ENCODE results near the gene COL17A1. TPM values are rescaled to one million over a fixed set of nuclear protein-coding genes. Genes with fewer than 3 reads are reported as not detected.

Gene COL17A1
- total RNA-seq, 1 donor from 2014 or later: 10.1 TPM

DNA sequence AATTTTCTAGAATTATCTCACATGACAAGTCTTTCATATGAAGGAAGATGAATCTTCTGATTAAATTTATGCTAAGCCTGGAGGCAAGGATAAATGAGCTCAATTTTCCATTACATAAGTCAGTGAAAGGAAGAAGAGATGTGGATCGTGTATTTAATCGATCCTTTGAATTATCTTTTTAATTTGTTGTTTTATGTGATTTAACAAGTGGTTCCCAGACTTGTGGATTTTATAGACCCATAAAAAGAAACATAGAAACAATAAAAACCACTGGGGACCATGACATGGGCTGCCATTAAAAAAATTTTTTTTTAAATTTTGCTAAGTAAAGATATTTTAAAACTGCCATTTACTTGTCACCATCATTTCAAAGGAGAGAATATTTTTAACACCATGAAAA is 73.8 kb downstream of the COL17A1 start:
- Histone ChIP-seq H3K9me3 (ENCODE audit: insufficient read depth, low read depth, low read length) (no peaks in the 10 kb centered on the region), H3K4me1 (ENCODE audit: insufficient read depth, low read length) (no peaks in the 10 kb centered on the region), H4K20me1 (ENCODE audit: insufficient read depth, low read length) (no peaks in the 10 kb centered on the region), H3K4me3 (ENCODE audit: insufficient read depth, low read depth, low read length) (no peak overlapping the region), H3K27ac (ENCODE audit: low read depth, low read length) (no peak overlapping the region), H3K79me2 (ENCODE audit: insufficient read depth, low read length) (no peaks in the 10 kb centered on the region), H2AFZ (ENCODE audit: low read depth, low read length) (no peak overlapping the region), H3K9ac (ENCODE audit: low read length) (no peak overlapping the region), H3K27me3 (ENCODE audit: insufficient read depth, low read length) (no peaks in the 10 kb centered on the region), H3K4me2 (ENCODE audit: low read length) (no peak overlapping the region), H3K36me3 (ENCODE audit: insufficient read depth, low read length) (no peaks in the 10 kb centered on the region)
- no peaks in the 10 kb centered on the region for H3K36me3 Mint-ChIP-seq (ENCODE audit: low read depth, unreplicated experiment)
- no peak for FAIRE-seq
- no peaks in the 10 kb centered on the region for H3K4me1 Mint-ChIP-seq (ENCODE audit: low read depth, unreplicated experiment)
- DNase-seq (ENCODE audit: low read depth): no peak
- no peaks in the 10 kb centered on the region for H3K9me3 Mint-ChIP-seq (ENCODE audit: unreplicated experiment)
- no peaks in the 10 kb centered on the region for H3K27me3 Mint-ChIP-seq (ENCODE audit: low read depth, unreplicated experiment)
- no peak overlapping the region for H3K27ac Mint-ChIP-seq (ENCODE audit: unreplicated experiment)
- TF ChIP-seq EZH2 (IDR thresholded peaks at IDR 0.05; ENCODE audit: insufficient read depth, low read length): no peak
- TF ChIP-seq, protein P1, sequence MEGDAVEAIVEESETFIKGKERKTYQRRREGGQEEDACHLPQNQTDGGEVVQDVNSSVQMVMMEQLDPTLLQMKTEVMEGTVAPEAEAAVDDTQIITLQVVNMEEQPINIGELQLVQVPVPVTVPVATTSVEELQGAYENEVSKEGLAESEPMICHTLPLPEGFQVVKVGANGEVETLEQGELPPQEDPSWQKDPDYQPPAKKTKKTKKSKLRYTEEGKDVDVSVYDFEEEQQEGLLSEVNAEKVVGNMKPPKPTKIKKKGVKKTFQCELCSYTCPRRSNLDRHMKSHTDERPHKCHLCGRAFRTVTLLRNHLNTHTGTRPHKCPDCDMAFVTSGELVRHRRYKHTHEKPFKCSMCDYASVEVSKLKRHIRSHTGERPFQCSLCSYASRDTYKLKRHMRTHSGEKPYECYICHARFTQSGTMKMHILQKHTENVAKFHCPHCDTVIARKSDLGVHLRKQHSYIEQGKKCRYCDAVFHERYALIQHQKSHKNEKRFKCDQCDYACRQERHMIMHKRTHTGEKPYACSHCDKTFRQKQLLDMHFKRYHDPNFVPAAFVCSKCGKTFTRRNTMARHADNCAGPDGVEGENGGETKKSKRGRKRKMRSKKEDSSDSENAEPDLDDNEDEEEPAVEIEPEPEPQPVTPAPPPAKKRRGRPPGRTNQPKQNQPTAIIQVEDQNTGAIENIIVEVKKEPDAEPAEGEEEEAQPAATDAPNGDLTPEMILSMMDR (IDR thresholded peaks at IDR 0.05; ENCODE audit: insufficient read depth, low read depth, low read length): no peak
- no peak overlapping the region for H3K4me3 Mint-ChIP-seq (ENCODE audit: unreplicated experiment)

DNA sequence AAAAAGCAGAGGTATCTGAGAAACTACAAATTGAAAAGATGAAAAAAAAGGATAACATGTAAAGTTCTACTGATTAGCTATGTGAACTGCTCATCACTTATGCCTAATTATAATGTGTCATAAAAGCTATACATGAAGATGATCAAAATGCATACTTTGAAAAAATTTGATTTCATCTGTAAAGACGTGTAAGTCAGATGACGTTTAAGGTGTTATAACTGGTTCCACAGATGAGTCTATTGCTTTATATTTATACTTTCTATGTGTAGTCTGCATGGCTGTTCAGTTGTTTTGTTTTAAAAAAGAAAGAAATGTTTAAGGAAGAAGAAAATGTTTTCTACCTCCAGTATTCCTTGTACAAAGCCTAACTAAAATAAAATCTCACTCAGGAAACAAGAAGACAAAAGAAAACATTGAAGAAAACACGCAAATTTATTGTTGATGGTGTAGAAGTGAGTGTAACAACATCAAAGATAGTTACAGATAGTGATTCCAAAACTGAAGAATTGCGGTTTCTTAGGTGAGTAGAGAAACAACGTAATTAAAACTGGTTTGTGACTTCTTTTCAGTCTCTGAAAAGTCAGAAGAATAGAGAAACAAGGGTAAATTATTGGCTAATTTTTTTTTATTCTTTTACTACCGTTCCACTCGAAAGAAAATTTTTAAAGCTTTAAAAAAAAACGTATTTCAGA is 80.4 kb downstream of the COL17A1 start:
- FAIRE-seq (no peak), DNase-seq (ENCODE audit: low read depth) (no peak)
- H3K4me1 ChIP-seq (ENCODE audit: insufficient read depth, low read length): no peaks in the 10 kb centered on the region
- no peak overlapping the region for H3K4me3 Mint-ChIP-seq (ENCODE audit: unreplicated experiment)
- H3K4me3 ChIP-seq (ENCODE audit: insufficient read depth, low read depth, low read length): no peak overlapping the region
- no peak overlapping the region for H2AFZ ChIP-seq (ENCODE audit: low read depth, low read length)
- H3K79me2 ChIP-seq (ENCODE audit: insufficient read depth, low read length): no peaks in the 10 kb centered on the region
- no peaks in the 10 kb centered on the region for H3K36me3 Mint-ChIP-seq (ENCODE audit: low read depth, unreplicated experiment)
- H3K9ac ChIP-seq (ENCODE audit: low read length): no peak overlapping the region
- H3K27me3 Mint-ChIP-seq (ENCODE audit: low read depth, unreplicated experiment): no peaks in the 10 kb centered on the region
- no peaks in the 10 kb centered on the region for H3K27me3 ChIP-seq (ENCODE audit: insufficient read depth, low read length)
- H3K36me3 ChIP-seq (ENCODE audit: insufficient read depth, low read length): peaks cover 35% of the 10 kb centered on the region
- H3K9me3 Mint-ChIP-seq (ENCODE audit: unreplicated experiment): no peaks in the 10 kb centered on the region
- H4K20me1 ChIP-seq (ENCODE audit: insufficient read depth, low read length): no peaks in the 10 kb centered on the region
- no peak overlapping the region for H3K27ac ChIP-seq (ENCODE audit: low read depth, low read length)
- no peaks in the 10 kb centered on the region for H3K4me1 Mint-ChIP-seq (ENCODE audit: low read depth, unreplicated experiment)
- TF ChIP-seq EZH2 (IDR thresholded peaks at IDR 0.05; ENCODE audit: insufficient read depth, low read length): no peak
- TF ChIP-seq, protein P1 (IDR thresholded peaks at IDR 0.05; ENCODE audit: insufficient read depth, low read depth, low read length): no peak
- no peak overlapping the region for H3K4me2 ChIP-seq (ENCODE audit: low read length)
- H3K9me3 ChIP-seq (ENCODE audit: insufficient read depth, low read depth, low read length): no peaks in the 10 kb centered on the region
- no peak overlapping the region for H3K27ac Mint-ChIP-seq (ENCODE audit: unreplicated experiment)

- H2AFZ ChIP-seq (ENCODE audit: low read depth, low read length): no peak overlapping the region
- H3K9me3 ChIP-seq (ENCODE audit: insufficient read depth, low read depth, low read length): no peaks in the 10 kb centered on the region
- H3K79me2 ChIP-seq (ENCODE audit: insufficient read depth, low read length): no peaks in the 10 kb centered on the region
- H3K4me1 Mint-ChIP-seq (ENCODE audit: low read depth, unreplicated experiment): no peaks in the 10 kb centered on the region
- no peak for TF ChIP-seq EZH2 (IDR thresholded peaks at IDR 0.05; ENCODE audit: insufficient read depth, low read length)
- TF ChIP-seq, protein P1 (IDR thresholded peaks at IDR 0.05; ENCODE audit: insufficient read depth, low read depth, low read length): no peak
- no peaks in the 10 kb centered on the region for H3K27me3 ChIP-seq (ENCODE audit: insufficient read depth, low read length)
- DNase-seq (ENCODE audit: low read depth): no peak
- no peak overlapping the region for H3K27ac Mint-ChIP-seq (ENCODE audit: unreplicated experiment)
- H3K36me3 Mint-ChIP-seq (ENCODE audit: low read depth, unreplicated experiment): no peaks in the 10 kb centered on the region
- H3K27ac ChIP-seq (ENCODE audit: low read depth, low read length): no peak overlapping the region
- no peak overlapping the region for H3K4me2 ChIP-seq (ENCODE audit: low read length)
- no peaks in the 10 kb centered on the region for H4K20me1 ChIP-seq (ENCODE audit: insufficient read depth, low read length)
- H3K9me3 Mint-ChIP-seq (ENCODE audit: unreplicated experiment): no peaks in the 10 kb centered on the region
- no peaks in the 10 kb centered on the region for H3K4me1 ChIP-seq (ENCODE audit: insufficient read depth, low read length)
- FAIRE-seq: no peak
- H3K9ac ChIP-seq (ENCODE audit: low read length): no peak overlapping the region
- no peaks in the 10 kb centered on the region for H3K27me3 Mint-ChIP-seq (ENCODE audit: low read depth, unreplicated experiment)
- H3K4me3 Mint-ChIP-seq (ENCODE audit: unreplicated experiment): no peak overlapping the region
- H3K36me3 ChIP-seq (ENCODE audit: insufficient read depth, low read length): peaks cover 42% of the 10 kb centered on the region
- no peak overlapping the region for H3K4me3 ChIP-seq (ENCODE audit: insufficient read depth, low read depth, low read length)
These were observed 82.8 kb downstream of the COL17A1 start for GRCh38 chr10:104002911-104003310.
